Astrocyte of the hippocampus (primary cell): Measurements from ENCODE around the gene SPECC1.
"Not testable (repeated sequence)": the region's sequence is repeated elsewhere in the genome, so short reads cannot be mapped to it uniquely, and the experiment has no call there.

Experiments
- DNase-seq: peaks from one replicate; pipeline ENCODE4 v3.0.0; 2011; ENCODE audit warnings: low read depth, low spot score

Gene SPECC1

GRCh38 chr17:20010936-20011335, 1.8 kb downstream of the SPECC1 start:
- no peak for DNase-seq

DNA sequence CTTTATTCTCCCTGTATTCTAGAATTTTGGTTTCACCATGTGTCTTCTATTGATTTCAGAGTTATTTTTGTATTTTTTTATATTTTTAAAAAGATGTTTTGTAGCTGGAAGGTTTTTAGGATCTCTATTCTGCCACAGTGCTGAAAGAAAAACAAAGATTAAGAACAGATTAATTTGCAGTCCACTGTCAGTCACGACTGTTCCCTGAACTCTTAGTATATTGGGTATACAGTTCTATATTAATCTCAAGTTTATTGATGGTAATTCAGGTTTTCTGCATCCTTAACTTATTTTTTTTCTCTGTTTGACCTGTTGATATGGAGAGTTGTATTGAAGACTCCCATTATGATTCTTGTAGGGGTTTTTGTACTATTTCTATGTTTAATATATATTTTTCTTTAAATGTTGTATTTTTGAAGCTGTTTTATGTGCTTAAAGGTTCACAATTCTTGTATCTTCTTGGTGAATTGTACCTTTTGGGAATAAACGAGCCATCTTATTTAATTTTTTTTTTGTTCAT, 2.9 kb downstream of the SPECC1 start:
- DNase-seq: no peak

DNA sequence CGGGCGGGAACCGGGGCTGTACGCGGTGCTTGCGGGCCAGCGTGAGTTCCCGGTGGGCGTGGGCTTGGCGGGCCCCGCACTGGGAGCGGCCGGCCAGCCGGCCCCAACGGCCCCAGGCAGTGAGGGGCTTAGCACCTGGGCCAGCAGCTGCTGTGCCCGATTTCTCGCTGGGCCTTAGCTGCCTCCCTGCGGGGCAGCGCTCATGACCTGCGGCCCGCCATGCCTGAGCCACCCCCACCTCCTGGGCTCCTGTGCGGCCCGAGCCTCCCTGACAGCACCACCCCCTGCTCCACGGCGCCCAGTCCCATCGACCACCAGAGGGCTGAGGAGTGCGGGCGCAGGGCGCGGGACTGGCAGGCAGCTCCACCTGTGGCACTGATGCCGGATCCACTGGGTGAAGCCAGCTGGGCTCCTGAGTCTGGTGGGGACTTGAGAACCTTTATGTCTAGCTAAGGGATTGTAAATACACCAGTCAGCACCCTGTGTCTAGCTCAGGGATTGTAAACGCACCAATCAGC, 7.4 kb downstream of the SPECC1 start:
- not testable (repeated sequence) for DNase-seq

DNA sequence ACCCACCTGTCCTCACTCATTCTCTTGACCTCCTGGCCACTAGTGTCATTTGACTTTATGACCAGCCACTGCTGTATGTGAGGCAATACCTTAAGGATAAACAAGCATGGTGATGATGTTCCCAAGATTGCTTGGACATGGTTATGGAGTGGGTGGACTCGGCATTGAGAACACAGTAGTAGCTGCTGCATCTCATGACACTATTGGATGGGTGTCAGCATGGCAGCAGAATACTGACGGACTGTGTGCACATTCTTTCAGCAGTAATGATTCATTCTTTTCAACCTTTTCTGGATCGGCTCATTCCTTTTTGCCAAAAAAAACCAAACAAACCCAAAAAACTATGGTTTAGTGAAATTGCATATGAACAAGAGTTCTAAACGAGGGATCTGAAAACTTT, 13.5 kb downstream of the SPECC1 start:
- DNase-seq: peak; percentile 57

DNA sequence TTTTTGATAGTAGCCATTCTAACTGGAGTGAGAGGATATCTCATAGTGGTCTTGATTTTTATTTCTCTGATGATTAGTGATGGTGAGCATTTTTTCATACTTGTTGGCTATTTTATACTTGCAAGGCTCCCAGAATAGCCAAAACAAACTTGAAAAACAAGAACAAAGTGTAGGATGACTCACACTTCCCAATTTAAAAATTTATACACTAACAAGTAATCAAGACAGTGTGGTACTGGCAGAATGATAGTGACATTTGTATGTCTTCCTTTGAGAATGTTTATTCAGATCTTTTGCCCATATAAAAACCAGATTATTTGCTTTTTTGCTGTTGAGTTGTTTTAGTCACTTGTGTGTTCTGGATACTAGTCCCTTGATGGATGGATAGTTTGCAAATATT, 17.8 kb downstream of the SPECC1 start:
- peak; percentile 7 for DNase-seq

- no peak for DNase-seq
Measured at GRCh38 chr17:20028443-20028842, 19.3 kb downstream of the SPECC1 start.

DNA sequence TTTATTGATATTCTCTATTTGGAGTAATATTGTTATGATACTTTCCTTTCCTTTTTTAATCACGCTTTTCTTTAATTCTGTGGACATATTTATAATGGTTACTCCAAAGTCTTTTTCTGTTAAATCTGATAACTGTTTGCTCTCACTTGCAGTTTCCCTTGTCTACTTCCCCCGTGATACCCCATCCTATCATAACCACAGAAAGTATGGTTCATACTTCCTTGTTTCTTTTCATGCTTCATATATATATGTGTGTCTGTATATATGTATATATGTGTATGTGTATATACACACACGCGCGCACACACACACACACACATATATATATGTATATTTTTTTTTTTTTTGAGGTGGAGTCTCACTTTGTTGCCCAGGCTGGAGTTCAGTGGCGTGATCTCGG, 23.5 kb downstream of the SPECC1 start:
- no peak for DNase-seq

DNA sequence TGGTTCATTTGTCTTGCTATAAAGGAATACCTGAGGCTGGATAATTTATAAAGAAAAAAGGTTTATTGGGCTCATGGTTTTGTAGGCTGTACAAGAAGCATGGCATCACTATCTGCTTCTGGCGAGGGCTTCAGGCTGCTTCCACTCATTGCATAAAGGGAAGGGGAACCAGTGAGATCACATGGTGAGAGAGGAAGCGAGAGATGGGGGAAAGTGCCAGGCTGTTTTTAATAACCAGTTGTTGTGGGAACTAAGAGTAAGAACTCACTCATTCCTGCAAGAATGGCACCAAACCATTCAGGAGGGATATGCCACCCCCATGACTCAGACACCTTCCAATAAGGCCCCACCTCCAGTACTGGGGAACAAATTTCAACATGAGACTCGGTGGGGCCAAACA, 24.3 kb downstream of the SPECC1 start:
- no peak for DNase-seq

DNA sequence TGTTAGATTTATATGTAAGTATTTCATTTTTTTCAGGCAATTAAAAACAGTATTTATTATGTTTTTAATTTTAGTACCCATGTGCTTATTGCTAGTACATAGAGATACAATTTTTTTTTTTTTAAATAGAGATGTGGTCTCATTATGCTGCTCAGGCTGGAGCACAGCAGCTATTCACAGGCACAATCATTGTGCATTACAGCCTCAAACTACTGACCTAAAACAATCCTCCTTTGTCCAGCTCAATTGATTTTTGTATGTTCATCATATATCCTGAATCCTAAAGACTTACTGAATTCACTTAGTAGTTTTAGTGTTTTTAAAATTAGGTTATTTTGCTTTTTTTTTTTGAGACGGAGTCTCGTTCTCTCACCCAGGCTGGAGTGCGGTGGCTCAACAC, 26.3 kb downstream of the SPECC1 start:
- DNase-seq: no peak

DNA sequence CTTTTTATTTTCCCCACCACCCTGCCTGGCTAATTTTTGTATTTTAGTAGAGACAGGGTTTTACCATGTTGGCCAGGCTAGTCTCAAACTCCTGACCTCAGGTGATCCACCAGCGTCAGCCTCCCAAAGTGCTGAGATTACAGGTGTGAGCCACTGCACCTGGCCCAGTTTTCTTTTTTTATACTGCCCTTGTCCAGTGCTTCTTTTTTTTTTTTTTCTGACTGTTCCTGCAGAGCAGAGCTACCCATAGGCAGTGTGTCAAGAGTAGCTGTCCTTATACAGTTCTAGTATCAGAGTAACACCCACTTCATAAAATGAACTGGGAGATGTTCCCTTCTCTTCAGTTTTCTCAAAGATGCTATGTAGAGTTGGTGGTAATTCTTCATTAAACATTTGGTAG, 28.1 kb downstream of the SPECC1 start:
- not testable (repeated sequence) for DNase-seq

GRCh38 chr17:20039037-20039436, 29.9 kb downstream of the SPECC1 start:
- no peak for DNase-seq

GRCh38 chr17:20040216-20040615, 31.1 kb downstream of the SPECC1 start:
- no peak for DNase-seq

- DNase-seq: no peak
Measured at GRCh38 chr17:20043021-20043420, 33.9 kb downstream of the SPECC1 start.

- DNase-seq: no peak
Measured at GRCh38 chr17:20045476-20045875, 36.3 kb downstream of the SPECC1 start.

DNA sequence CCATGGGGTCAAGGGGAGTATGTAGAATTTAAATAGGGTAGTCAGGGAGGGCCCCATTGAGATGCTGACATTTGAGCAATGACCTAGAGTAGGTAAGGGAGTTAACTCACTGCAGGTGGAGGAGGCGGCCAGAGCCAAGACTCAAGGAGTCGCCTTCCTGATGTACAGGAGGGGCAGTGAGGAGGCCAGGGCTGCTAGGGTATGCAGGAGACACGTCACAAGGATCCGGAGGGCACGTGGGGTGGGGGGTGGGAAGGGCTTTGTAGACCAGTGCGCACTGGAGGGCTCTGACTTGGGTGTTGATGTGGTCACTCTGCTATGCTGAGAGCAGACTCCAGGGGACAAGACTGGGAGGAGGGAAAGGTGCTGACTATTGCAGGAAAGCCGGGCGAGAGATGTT, 37.5 kb downstream of the SPECC1 start:
- no peak for DNase-seq

DNA sequence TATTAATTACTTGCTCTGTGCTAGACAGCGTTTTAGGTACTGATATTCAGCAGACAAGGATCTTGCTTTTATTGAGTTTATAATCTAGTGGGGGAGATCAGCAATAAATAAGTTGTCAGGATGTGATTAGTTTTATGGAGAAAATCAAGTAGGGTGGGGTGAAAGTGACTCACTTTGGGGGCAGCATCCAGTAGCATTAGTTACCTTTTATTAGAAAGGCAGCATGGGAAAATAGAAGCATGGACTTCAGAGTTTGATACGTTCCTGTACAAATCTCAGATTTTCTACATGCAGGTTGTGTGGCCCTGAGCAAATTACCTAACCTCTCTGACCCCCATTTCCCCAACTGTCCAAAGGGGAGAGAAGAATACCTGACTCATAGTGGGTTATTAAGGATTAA, 42.5 kb downstream of the SPECC1 start:
- DNase-seq: no peak

DNA sequence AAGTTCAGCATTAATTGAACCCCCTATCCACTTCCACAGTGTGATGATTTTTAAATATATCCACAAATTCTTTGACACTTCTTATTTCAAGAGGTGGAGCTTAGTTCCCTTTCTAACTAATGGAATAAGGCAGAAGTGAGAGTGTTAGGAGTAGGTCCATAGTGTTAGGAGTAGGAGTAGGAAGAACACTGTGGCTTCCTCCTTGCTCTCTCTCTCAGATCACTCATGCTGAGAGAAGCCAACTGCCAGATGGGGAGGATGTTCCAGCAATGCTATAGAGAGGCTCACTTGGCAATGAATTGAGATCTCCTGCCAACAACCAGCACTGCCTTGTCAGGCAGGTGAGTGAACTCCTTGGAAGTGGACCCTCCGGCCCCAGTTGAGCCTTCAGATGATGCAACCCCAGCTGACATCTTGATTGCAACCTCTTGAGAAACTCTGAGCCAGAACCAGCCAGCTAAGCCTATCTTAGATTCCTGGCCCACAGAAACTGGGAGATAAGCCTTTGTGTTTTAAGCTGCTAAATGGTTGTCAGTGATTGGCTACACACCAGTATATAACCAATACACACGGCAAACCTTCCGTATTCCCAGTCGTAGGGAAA, 44.3 kb downstream of the SPECC1 start:
- DNase-seq: no peak

DNA sequence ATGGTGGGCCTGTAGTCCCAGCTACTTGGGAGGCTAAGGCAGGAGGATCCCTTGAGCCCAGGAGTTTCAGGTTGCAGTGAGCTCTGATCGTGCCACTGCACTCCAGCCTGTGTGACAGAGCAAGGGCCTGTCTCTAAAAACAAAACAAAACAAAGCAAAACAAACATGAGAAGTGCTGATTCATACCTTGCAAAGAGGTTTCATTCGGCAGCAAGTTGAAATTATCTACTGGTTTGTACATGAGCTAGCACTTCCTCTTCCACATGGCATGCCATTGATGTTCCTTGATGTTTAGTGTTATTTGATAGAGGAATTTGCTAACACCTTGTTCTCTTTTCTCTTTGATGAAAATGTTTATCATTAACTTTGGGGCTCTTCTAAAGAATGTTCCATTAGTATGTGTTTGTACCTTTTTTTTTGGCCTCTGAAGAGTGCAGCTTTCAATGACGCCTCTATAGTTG, 50.6 kb downstream of the SPECC1 start:
- DNase-seq: peak; percentile 33

GRCh38 chr17:20063665-20064648, 54.8 kb downstream of the SPECC1 start:
- DNase-seq: peak; percentile 91

GRCh38 chr17:20066253-20066652, 57.1 kb downstream of the SPECC1 start:
- peak; percentile 90 for DNase-seq

DNA sequence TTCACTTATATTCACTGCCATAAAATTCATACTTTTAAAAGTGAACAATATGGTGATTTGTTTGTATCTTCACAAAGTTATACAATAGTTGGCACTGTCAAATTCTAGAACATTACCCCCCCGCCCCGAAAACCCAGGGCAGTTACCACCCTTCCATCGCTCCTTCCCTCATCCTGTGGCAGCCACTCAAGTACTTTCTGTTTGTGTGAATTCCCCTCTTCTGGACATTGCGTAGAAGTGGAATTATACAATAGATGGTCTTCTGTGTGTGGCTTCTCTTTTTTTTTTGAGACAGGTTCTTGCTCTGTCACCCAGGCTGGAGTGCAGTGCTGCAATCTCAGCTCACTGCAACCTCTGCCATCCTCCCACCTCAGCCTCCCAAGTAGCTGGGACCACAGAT, 58.6 kb downstream of the SPECC1 start:
- DNase-seq: no peak

GRCh38 chr17:20068445-20068844, 59.3 kb downstream of the SPECC1 start:
- no peak for DNase-seq
